Stimulated activated CD4-positive, alpha-beta T cell treated with anti-CD3 and anti-CD28 coated beads, Interleukin-2, amount 100 ng/mL, for 4 hours (primary cell): ENCODE data around the gene SORT1.
"Not testable (repeated sequence)": the region's sequence is repeated elsewhere in the genome, so short reads cannot be mapped to it uniquely, and the experiment has no call there.

ENCODE experiments used
- DNase-seq: peaks from one replicate; pipeline ENCODE4 v3.0.0-alpha.2; 2020; ENCODE audit warnings: low read depth

The SORT1 gene

DNA sequence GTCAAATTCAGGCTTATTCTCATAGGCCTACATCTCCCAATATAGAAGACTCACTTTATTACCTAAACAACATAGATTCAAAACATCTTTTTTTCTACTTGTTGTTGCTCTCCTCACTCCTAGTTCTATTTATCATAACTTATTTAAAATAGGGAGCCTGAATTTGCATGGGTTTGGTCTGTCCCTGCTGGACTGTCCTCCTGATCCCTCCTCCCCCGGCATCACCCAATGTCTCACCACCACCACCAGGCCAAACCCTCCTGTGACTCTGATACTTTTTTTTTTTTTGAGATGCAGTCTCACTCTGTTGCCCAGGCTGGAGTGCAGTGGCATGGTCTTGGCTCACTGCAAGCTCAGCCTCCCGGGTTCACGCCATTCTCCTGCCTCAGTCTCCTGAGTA, 59.1 kb downstream of the SORT1 start:
- DNase-seq, result no peak

GRCh38 chr1:109338091-109338490, 59.6 kb downstream of the SORT1 start:
- no peak for DNase-seq

DNA sequence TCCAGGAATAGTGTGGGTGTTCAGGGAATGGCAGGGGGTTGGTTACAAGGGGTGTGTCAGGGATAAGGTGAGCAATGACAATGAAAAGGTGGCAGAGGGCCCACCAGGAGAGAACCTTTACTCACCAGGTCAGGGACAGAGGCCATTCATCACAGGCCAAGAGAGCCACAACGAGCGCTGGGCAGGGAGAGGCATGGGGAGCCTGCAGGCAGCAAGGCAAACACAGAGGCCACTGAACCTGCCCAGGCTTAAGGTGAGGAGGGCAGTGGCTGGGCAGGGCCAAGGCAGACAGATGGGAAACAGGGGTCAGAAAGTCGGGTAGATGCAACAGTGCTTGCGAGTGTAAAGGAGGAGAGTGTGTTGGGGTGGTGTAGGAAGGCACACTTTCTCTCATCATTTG, 62.6 kb downstream of the SORT1 start:
- no peak for DNase-seq

DNA sequence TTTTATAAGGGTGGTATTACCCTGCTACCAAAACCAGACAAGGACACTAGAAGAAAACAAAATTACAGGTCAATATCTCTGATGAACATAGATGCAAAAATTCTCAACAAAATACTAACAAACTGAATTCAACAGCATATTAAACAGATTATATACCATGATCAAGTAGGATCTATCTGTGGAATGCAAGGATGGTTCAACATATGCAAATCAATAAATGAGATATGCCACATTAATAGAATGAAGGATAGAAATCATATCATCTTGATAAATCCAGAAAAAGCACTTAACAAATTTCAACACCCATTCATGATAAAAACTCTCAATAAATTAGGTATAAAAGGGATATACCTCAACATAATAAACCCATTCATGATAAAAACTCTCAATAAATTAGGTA, 66.6 kb downstream of the SORT1 start:
- DNase-seq, result no peak

DNA sequence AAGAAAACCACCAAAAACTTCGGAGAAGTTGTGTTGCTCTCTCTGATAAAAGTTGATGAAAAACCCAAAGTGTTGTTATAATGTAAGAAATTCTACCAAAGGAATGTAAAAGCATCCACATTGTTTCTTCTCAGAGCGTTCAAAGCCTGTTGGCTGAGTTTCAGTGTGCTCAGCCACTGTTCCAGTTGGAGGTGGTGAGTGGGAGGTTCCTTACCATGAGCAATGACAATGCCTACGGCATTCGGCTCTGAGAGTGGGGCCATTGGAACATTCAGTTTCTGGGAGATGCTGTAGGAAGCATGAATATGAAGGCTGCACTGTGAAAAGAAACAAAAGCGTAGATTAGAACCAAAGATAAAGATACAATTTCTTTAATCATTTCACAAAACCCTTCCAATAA, 70.4 kb downstream of the SORT1 start:
- DNase-seq, result no peak

- DNase-seq, result no peak
Measured at GRCh38 chr1:109322974-109323373, 74.7 kb downstream of the SORT1 start.

GRCh38 chr1:109319114-109319513, 78.6 kb downstream of the SORT1 start:
- no peak for DNase-seq

DNA sequence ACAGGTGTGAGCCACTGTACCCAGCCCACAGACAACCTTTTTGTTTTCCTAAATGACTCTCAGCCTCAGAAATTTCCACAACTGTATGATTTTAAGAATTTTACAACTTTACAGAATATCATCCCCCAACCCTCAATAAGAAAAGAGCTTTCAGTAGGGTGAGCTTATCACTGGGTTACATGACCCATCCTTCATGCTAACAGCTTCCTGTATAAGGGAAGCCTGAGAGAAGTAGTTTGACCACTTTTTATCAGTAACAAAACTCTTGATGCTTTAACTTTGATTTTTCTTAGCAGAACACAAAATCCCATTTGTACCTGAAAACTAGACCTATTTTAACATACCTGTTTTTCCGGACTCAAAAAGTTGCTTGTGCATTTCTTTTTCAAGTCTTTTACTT, 81.2 kb downstream of the SORT1 start:
- no peak for DNase-seq

DNA sequence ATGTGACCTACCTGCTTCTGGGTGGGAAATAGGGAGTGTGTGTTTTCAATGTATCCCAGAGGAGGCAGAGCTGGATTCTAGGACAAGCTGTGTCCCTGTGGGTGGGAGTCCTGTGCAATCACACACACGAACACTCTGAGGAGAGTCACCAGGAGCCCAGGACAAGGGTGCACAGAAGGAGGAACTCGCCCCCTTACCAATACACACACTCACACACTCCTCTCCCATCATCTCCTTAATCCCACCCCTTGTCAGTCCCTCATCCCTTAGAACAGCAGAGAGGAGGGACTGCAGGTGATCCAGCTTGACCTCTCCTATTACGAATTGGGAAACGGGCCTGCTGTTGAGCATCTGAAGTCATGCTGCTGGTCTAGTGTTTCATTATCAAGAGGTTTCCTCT, 82.4 kb downstream of the SORT1 start:
- DNase-seq, result no peak

DNA sequence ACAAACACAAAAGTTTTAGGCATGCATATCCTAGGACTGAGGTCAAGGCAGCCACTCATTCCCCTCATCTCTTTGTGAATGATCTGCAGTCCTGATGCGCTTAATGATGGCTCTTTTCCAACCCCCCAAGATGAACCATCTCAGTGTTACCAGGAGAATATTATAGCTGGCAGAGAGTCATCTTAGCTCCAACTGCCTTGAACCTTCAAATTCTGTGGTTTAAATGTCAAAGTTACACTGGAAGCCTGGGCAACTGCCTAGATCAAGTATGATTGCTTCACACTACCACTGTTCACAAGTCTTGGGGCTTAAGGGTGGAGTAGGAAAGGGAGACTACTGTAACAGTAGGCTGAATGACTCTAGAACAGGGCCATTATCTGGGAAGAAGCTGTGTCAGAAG, 82.9 kb downstream of the SORT1 start:
- DNase-seq, result no peak

DNA sequence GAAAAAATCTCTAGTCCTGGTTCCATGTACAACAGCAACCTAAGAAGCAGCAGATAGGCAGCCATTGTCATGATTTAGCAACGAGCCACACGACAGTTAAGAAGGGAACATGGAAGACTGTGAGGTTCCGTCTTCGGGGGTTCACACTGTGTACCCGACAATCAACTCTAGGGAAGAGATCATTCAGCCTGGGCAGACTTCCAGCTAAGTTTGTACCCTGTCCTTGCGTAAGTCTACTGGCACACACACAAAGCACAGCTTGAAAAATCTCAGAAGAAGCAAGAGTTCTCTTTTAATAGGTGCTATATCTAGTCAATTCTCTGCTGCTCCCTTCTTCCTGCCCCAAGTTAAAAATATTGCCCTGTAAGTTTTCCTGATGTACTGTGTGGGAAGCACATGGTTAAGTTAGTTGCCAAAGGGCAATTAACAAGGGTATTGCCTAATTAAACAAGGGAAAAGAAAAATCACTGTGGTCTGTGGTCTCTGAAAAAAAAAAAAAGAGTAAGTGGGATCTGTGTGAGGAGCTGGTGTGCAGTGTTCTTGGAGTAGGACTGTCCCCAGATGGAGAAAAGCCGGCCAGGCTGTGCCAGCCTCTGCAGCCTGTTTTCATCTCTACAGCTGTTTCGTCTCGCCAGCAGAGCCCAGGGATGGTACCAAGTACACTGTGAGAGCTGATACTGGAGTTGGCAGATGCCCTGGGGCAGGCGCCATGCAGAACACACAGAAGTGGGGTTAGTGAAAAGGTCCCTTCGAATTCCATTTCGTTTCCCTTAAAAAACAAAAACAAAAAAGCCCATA, 84.5 kb downstream of the SORT1 start:
- no peak for DNase-seq

GRCh38 chr1:109312246-109312645, 85.5 kb downstream of the SORT1 start:
- no peak for DNase-seq

DNA sequence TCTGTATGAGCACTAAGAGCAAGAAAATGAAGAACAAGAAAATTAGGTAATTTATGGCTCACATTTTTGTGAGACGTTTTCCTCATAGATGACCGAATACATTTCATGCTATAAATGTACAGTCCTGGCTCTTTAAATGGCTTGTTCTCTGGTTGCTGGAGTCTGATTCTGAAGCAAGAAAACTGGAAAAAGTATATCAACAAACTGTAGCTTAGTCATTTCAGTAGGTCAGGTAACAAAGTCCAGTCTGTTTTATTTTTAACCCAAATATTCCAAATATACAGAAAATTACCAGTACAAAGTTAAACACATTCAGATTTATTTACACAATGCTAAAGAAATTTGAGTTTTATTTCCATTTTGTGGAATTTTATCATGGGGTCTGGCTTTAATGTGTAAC, 88.4 kb downstream of the SORT1 start:
- no peak for DNase-seq

- DNase-seq, result no peak
Measured at GRCh38 chr1:109307274-109308021, 90.3 kb downstream of the SORT1 start.

- no peak for DNase-seq
Measured at GRCh38 chr1:109306832-109307273, 90.9 kb downstream of the SORT1 start, which contains the start of gene MYBPHL. Gene MYBPHL, minus strand, starts transcription at chr1:109307011. Its CDS starts 20 bp downstream, at chr1:109306991.

- not testable (repeated sequence) for DNase-seq
Measured at GRCh38 chr1:109305991-109306390, 91.7 kb downstream of the SORT1 start.

DNA sequence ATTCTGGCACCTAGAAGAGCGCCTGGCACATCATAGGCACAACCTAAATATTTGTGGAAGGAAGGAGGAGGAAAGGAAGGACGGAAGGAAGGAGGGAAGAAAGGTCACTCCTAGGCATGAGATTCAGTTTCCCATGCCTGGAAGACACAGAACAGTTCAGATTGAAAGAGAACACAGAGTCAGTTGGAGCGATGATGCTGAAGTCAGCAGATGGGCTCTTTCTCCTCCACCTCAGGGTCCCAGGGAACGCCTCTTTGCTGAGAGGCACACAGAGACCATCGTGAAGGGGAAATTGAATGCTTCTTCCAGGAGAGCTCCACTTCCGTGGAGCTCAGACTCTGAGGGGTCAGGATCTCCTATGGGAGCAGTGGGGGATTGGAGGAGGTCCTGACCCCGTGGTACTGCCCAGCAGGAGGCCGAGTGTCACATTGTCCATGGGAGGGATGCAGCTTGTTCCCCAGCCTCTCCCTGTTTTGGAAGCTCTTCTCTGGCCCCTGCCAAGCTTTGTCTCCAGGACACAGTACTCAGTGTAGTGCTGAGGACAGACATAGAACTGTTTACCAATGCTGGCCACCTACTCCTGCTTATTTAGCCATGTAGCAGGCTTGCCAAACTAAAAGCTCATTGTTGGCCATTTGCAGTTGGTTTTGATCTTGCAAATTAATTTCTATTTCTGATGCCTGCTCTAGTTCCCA, 93.3 kb downstream of the SORT1 start:
- DNase-seq, result no peak

GRCh38 chr1:109301874-109302273, 95.8 kb downstream of the SORT1 start:
- no peak for DNase-seq

- no peak for DNase-seq
Measured at GRCh38 chr1:109300650-109301151, 97.0 kb downstream of the SORT1 start.

DNA sequence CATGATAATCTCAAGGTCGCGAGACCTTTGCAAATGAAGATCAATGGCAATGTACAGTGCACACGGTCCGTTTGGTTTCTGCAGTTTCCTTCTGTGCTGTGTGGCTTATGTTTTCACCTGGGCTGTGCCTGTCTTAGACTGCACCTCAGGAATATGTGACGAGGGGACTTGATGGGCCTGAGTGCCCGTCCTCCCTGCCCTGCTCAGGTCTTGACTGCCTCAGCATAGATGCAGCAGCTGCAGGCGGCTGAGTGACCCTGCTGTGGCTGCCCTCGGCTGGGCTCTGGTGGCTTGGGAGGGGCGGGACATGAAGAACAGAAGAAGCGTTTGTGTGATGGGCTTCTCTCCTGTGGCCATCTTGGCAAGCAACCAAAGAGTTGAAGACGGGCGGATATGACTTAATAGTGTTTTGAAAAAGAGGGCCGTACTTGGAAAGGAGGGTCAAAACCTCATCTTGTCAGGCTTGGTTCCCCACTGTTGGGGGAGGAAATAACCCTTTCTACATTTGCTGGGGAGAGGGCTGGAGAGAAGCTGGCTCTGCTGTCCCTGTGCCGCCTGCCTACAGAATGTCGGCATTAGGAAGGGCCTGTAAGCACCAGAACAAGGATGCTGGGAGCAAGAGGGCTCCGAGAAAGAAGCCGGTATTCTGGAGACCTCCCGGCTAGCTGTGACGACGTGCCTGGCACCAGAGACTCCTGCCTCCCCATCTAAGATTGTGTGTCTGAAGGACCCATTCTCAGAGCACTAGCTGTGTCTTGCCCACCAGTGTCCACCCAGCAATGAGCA, 98.0 kb downstream of the SORT1 start:
- DNase-seq, result no peak

DNA sequence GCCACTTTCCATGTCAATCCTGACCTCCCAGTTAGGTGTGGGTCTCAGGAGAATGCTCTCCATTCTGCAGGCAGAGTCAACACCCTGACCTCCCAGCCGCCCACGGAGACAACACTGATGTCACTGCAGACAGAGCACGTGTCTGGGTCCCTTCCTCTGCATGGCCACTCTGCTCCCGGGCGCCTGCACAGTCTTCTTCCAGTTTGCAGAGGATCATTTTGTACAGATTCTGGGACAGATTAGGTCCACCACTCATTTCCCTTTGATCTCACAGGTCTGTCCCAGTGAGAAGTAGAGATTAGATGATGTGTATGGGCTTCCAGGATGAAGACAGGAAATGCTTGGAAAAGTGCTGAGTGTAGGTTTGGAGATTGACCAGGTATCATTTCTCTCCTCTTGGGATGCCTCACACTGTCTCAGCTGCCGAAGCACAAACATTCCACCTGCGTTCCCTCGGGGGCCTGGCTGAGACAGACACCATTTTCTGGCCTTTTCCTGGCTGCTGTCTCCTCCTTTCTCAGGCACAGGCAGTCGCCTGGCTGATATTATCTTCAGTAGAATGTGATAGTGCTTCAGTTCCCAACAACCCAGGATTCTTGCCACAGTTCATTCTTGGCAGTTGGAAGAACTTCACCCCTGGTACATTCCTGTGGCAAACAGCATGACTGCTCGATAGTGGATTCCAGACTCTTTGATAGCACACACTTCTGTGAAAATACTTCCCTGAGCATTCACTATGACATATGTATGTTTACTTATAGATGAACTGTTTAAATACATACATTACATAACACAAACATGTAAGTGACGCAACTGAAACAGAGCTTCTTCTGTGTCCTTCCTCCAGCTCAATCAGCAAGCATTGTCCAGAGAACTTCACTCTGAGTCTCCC, 98.8 kb downstream of the SORT1 start:
- no peak for DNase-seq
